Gastrocnemius medialis (tissue), 4 donors: ENCODE results near the gene INPP5A. TPM values are rescaled to one million over a fixed set of nuclear protein-coding genes. Genes with fewer than 3 reads are reported as not detected.

Source experiments
- ATAC-seq, 2 donors: fragments of 150-250 bp; one replicate each; pipeline ENCODE4 v1.9.1; 2016
- DNase-seq, 2 donors: peaks; one replicate each; pipeline ENCODE4 v3.0.0-alpha.2; 2019
- H3K27ac ChIP-seq, 4 donors: fragments of 200-600 bp; sonication (generic); 1 replicate in 1 of 4; 2 replicates in 3 of 4; pipeline ENCODE4 v1.5.1; 2016 to 2018; ENCODE audit warnings: mild to moderate bottlenecking in 2 of 4, moderate library complexity in 1 of 4
- H3K27me3 ChIP-seq, 3 donors: fragments of 200-600 bp; sonication (generic) in 2 of 3; 1 replicate in 1 of 3; 2 replicates in 2 of 3; pipeline versions ENCODE4 v1.5.1 to v1.6.0; 2016 to 2019; ENCODE audit warnings: mild to moderate bottlenecking in 1 of 3, moderate library complexity in 1 of 3
- H3K36me3 ChIP-seq, 2 donors: fragments of 200-600 bp; sonication (generic) in 1 of 2; one replicate each; pipeline ENCODE4 v1.5.1; 2017 to 2018
- H3K4me1 ChIP-seq, 2 donors: fragments of 200-600 bp; sonication (generic) in 1 of 2; one replicate each; pipeline ENCODE4 v1.5.1; 2016 to 2017; ENCODE audit warnings: mild to moderate bottlenecking in 2 of 2
- H3K4me3 ChIP-seq, 4 donors: fragments of 200-600 bp; sonication (generic) in 3 of 4; 1 replicate in 1 of 4; 2 replicates in 3 of 4; pipeline ENCODE4 v1.5.1; 2016 to 2019; ENCODE audit warnings: mild to moderate bottlenecking in 2 of 4
- H3K9me3 ChIP-seq, 3 donors: fragments of 200-600 bp; sonication (generic) in 2 of 3; 1 replicate in 1 of 3; 2 replicates in 2 of 3; pipeline ENCODE4 v1.5.1; 2016 to 2019
- CTCF ChIP-seq, 5 experiments: fragments of 450-650 bp in 3 of 5; fragments of 200-600 bp in 2 of 5; sonication (generic) in 2 of 5; IDR thresholded peaks in 4 of 5; conservative IDR thresholded peaks in 1 of 5; 1 replicate in 4 of 5; 2 replicates in 1 of 5; pipeline ENCODE4 v1.5.1; 2016 to 2019; ENCODE audit warnings: antibody characterized with exemption in 5 of 5, mild to moderate bottlenecking in 3 of 5, moderate library complexity in 3 of 5
- POLR2A ChIP-seq, 2 donors: fragments of 450-650 bp; IDR thresholded peaks; one replicate each; pipeline ENCODE4 v1.6.1; 2017; ENCODE audit warnings: antibody characterized with exemption in 2 of 2, mild to moderate bottlenecking in 2 of 2, moderate library complexity in 2 of 2
- in situ Hi-C, 4 donors: fragments of 200-750 bp; cut with MboI; loops; one replicate each; pipeline versions ENCODE4 v1.15.0 to v1.8.0; 2017; ENCODE audit warnings: low sequenced_read_pairs in 4 of 4
- intact Hi-C: fragments of 100-400 bp; cut with DNase I; formaldehyde crosslinking; loops from one replicate; pipeline ENCODE4 v1.15.1; 2023; ENCODE audit warnings: low total_unique reads
- total RNA-seq, 4 donors: library from RNA; depleted of rRNA; stranded (reverse); fragments of >200 nt; gene quantifications; one replicate each; pipeline versions ENCODE4 v1.1.0 to v1.2.3, GENCODE V29; 2016

Gene INPP5A
- total RNA-seq, 4 donors from 2014 or later: 74.9 to 107 (median 92.4) TPM

DNA sequence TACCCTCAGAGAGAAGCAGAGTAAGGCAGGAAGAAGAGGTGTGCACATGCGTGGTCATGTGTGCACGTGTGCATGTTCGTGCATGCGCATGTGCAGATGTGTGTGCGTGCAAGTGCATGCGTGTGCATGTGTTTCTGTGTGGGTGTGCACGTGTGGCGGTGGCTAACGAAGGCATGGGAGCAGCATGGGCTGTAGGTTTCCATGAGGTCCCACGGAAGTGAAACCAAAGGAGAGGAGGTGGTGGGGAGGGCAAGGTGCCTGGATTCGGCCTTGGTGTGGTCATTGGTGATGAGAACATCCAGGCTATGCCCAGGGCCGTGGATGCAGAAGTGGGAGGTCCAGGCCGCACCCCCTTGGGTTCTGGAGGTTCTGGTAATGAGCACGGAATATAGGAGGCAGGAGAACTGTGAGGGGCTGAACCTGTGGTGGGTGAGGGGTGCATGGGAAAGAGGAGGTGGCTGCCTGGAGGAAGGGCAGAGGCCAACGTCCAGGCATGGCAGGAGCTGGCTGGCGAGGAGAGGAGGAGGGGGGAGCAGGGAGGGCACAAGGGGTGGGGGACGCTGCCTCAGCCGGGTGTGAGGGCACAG is 2.4 kb upstream of the INPP5A start:
- peaks cover 32 to 33% of the 10 kb centered on the region in 2 donors for H3K4me1 ChIP-seq
- peaks cover 2 to 20% (median 5%) of the 10 kb centered on the region in 3 donors for H3K27me3 ChIP-seq
- intact Hi-C loops: loop anchor here (5.0 kb wide), 1 partner anchor 203 kb away; the partner anchor contains the start of gene LRRC27
- ATAC-seq (no peak), DNase-seq (no peak)
- H3K9me3 ChIP-seq: no peaks in the 10 kb centered on the region
- H3K27ac ChIP-seq: no peak overlapping the region
- in situ Hi-C loops: loop anchor here (10.0 to 25.0 kb wide), 3 partner anchors 100 to 148 kb away; partner anchors contain the start of gene PWWP2B (in 1 of the 4)
- TF ChIP-seq CTCF (IDR thresholded peaks at IDR 0.05 in 4 of 5, conservative IDR thresholded peaks at IDR 0.05 in 1 of 5) (no peak), POLR2A (IDR thresholded peaks at IDR 0.05) (no peak)
- H3K36me3 ChIP-seq: no peaks in the 10 kb centered on the region
- H3K4me3 ChIP-seq: no peak overlapping the region

DNA sequence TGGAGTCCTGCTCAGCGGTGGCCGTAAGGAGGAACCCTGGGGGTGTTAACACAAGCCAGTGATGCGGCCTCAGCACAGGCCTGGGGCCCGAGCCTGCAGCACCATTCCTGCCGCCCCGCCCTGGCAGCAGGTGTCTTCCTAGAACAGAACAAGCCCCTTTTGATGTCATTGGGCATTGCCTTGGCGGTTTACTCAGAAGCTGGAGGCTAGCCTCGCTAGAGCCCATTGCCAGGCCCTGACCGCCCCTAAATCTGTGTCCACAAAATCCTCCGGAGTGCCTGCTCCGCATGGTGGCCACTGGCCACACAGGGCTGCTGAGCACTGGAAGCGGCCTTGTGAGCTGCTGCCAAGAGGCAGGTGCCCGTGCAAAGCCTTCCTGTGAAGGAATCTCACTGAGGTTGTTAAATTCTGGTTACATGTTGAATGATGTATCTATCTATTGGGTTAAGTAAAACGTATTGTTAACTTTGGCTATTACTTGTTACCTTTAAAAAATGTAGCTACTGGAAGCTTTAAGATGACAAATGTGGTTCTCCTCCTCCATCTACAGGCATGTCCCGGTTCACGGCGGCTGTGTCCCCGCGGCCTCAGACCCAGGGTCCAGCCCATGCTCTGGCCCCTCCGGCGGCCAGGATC is 1.2 kb upstream of the INPP5A start:
- Histone ChIP-seq H3K36me3 (no peaks in the 10 kb centered on the region), H3K9me3 (no peaks in the 10 kb centered on the region), H3K27ac (peak overlapping the region; percentile 83 to 94 (median 91)), H3K27me3 (peaks cover 0 to 8% (median 0%) of the 10 kb centered on the region in 3 donors), H3K4me1 (peaks cover 44 to 45% of the 10 kb centered on the region in 2 donors), H3K4me3 (peak overlapping the region; percentile 62 to 82 (median 73))
- intact Hi-C loops: loop anchor here (2.0 to 5.0 kb wide), 3 partner anchors 36 to 772 kb away; partner anchors contain the start of genes LRRC27, TUBGCP2 and ZNF511
- in situ Hi-C loops: loop anchor here (10.0 to 25.0 kb wide), 3 partner anchors 98 to 149 kb away; partner anchors contain the start of gene PWWP2B (in 1 of the 4)
- TF ChIP-seq CTCF (IDR thresholded peaks at IDR 0.05 in 4 of 5, conservative IDR thresholded peaks at IDR 0.05 in 1 of 5) (peak in 1 of 5 experiments; percentile 31), POLR2A (IDR thresholded peaks at IDR 0.05) (no peak)
- peak; percentile 11 to 13 for ATAC-seq
- DNase-seq: peak in 1 of 2 donors; percentile 37

- no peaks in the 10 kb centered on the region for H3K36me3 ChIP-seq
- intact Hi-C loops (loop anchor here (1.0 to 5.0 kb wide), 5 partner anchors 20 to 772 kb away; partner anchors contain the start of genes LRRC27, TUBGCP2 and ZNF511), in situ Hi-C loops (loop anchor here (10.0 to 25.0 kb wide), 3 partner anchors 98 to 150 kb away; partner anchors contain the start of gene PWWP2B (in 1 of the 4))
- peak; percentile 65 to 91 for TF ChIP-seq POLR2A (IDR thresholded peaks at IDR 0.05)
- TF ChIP-seq CTCF (IDR thresholded peaks at IDR 0.05 in 4 of 5, conservative IDR thresholded peaks at IDR 0.05 in 1 of 5): peak in 4 of 5 experiments; percentile 35 to 64 (median 57)
- H3K9me3 ChIP-seq: no peaks in the 10 kb centered on the region
- ATAC-seq (peak; percentile 73 to 79), DNase-seq (peak; percentile 100)
- peaks cover 0 to under 1% (median 0%) of the 10 kb centered on the region in 3 donors for H3K27me3 ChIP-seq
- peak overlapping the region; percentile 83 to 94 (median 91) for H3K27ac ChIP-seq
- H3K4me1 ChIP-seq: peaks cover 51% of the 10 kb centered on the region in 2 donors
- peak overlapping the region; percentile 62 to 82 (median 73) for H3K4me3 ChIP-seq
Measured at GRCh38 chr10:132536877-132537683, 507 bp upstream of the INPP5A start.
